HFFc6 (cell line): Measurements from ENCODE around the gene APOL2. TPM values are rescaled to one million over a fixed set of nuclear protein-coding genes. Genes with fewer than 3 reads are reported as not detected.
A peak's percentile ranks its signal among the peaks of the same experiment; 100 is the strongest.
"Not testable (repeated sequence)": the region's sequence is repeated elsewhere in the genome, so short reads cannot be mapped to it uniquely, and the experiment has no call there.

Experiments
- DNase-seq: peaks from one replicate; pipeline ENCODE4 v3.0.0-alpha.2; 2018
- H3K27ac Mint-ChIP-seq: 2 replicates; pipeline ENCODE4 v1.8.0; 2020; ENCODE audit warnings: mild to moderate bottlenecking, mixed read lengths
- H3K27me3 Mint-ChIP-seq: 2 replicates; pipeline ENCODE4 v1.8.0; 2021; ENCODE audit warnings: mild to moderate bottlenecking, moderate library complexity, mixed read lengths; ENCODE audit not compliant: insufficient read depth
- H3K36me3 Mint-ChIP-seq: 2 replicates; pipeline ENCODE4 v1.8.0; 2021; ENCODE audit warnings: low read depth, mixed read lengths
- H3K4me1 Mint-ChIP-seq: 2 replicates; pipeline ENCODE4 v1.8.0; 2020; ENCODE audit warnings: low read depth, mixed read lengths
- H3K4me3 Mint-ChIP-seq: 2 replicates; pipeline ENCODE4 v1.8.0; 2020; ENCODE audit warnings: mild to moderate bottlenecking, moderate library complexity, mixed read lengths
- H3K9me3 Mint-ChIP-seq: 2 replicates; pipeline ENCODE4 v1.8.0; 2020; ENCODE audit warnings: mild to moderate bottlenecking, mixed read lengths
- total RNA-seq, 6 experiments: library from RNA; stranded (reverse); fragmentation: NEBNext Ultra II Directional; extraction: Animal tissue kit (Norgen Biotek cat#: 25700); gene quantifications; 2 replicates in 1 of 6; 3 replicates in 5 of 6; pipeline ENCODE4 v1.2.3, GENCODE V29; 2021
- TF ChIP-seq, protein P1 (sequence below): fragments of 200-600 bp; sonication (generic); IDR thresholded peaks from 2 replicates; pipeline ENCODE4 v1.5.0; 2021; ENCODE audit warnings: antibody characterized with exemption, mild to moderate bottlenecking

APOL2 gene
- total RNA-seq, 6 experiments from 2014 or later, result 27.7 to 42.5 (median 38.5) TPM

DNA sequence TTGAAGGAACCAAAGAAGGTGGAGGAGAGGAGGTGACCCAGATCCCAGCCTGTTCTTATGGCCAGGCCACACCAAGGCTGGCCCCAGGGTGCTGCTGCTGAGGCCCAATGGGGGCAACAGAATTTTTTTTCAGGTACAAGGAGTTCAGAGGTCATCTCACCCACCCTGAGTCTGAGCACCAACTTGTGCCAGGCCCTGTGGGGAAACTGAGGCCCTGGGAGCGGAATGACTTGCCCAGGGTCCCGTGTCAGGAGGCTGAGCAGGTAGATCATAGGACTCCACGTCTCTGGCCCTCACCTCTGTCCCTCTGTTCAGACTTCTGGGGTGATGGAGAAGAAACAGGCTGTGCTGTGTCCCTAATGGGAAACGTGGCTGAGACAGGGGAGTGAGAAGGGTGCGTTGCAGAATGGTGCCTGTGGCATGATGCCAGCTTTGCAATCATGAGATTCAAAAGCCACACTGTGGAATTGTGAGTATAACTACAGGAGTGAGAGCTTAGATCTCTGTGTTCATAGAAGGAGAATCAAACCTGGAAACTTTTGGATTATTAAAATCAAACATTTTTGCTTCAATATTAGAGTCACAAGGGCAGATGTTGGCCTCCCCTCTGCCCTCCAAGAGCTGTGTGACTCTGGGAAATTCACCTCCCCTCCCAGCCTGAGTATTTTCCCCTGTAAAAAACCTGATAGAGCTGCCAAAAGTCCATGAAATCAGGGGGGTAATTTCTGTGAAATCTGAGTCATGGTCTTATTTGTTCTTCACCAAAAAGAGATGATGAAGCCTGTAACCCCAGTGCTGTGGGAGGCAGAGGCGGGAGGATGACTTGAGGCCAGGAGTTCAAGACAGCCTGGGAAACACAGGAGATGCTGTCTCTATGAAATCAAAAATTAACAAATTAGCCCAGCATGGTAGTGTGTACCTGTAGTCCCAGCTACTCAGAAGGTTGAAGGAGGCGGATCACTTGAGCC lies 14.5 kb upstream of the APOL2 start:
- H3K4me3 Mint-ChIP-seq, result peak overlapping the region; percentile 83

DNA sequence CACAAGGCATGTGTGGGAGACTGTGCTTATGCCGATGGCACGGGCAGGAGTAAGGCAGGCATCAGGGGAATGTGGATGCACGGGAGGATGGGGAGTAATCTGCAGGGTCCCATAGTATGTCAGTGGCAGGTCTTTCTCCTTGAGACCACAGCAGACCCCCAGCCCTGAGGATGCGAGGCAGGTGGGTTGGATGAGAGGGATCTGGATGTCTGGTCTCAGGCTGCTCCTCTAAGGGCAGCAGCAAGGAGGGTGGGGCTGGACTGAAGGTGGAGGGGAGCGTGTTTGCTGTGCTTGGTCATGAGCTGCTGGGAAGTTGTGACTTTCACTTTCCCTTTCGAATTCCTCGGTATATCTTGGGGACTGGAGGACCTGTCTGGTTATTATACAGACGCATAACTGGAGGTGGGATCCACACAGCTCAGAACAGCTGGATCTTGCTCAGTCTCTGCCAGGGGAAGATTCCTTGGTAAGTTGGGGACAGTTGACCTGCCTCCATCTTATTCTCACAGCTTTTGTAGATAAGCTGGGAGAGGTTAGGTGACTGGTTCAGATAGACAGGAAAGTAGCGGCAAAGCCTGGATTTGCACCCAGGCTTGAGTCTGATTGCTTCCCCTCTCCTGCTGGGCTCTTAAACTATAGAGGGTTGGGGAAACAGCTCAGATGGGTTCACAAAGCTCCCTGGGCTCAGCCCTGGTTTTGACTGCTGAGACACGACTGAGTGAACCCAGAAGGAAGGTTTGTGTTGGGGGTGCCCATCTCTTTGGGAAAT lies 13.6 kb upstream of the APOL2 start, which contains the start of gene APOL1:
APOL1 (plus strand) TSS at position 380 of the 769 bp plus-strand sequence. CDS start 1,823 bp downstream, outside the sequence.
- H3K27ac Mint-ChIP-seq, result peak within 1 kb of the TSS; percentile 74
- peak within 1 kb of the TSS; percentile 83 for H3K4me3 Mint-ChIP-seq
- no peaks in the 10 kb centered on the region; the same call in 1 of the 2 replicates for H3K9me3 Mint-ChIP-seq
- DNase-seq, result no peak
- peaks cover 12% of the 10 kb centered on the region for H3K27me3 Mint-ChIP-seq
- peaks cover 4% of the 10 kb centered on the region; the same call in 1 of the 2 replicates for H3K36me3 Mint-ChIP-seq
- H3K4me1 Mint-ChIP-seq, result peaks cover 34% of the 10 kb centered on the region
- TF ChIP-seq, protein P1, sequence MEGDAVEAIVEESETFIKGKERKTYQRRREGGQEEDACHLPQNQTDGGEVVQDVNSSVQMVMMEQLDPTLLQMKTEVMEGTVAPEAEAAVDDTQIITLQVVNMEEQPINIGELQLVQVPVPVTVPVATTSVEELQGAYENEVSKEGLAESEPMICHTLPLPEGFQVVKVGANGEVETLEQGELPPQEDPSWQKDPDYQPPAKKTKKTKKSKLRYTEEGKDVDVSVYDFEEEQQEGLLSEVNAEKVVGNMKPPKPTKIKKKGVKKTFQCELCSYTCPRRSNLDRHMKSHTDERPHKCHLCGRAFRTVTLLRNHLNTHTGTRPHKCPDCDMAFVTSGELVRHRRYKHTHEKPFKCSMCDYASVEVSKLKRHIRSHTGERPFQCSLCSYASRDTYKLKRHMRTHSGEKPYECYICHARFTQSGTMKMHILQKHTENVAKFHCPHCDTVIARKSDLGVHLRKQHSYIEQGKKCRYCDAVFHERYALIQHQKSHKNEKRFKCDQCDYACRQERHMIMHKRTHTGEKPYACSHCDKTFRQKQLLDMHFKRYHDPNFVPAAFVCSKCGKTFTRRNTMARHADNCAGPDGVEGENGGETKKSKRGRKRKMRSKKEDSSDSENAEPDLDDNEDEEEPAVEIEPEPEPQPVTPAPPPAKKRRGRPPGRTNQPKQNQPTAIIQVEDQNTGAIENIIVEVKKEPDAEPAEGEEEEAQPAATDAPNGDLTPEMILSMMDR, result no peak

More for the DNA sequence above, 14.5 kb upstream of the APOL2 start:
- DNase-seq, result no peak
- Mint-ChIP-seq H3K27me3 (peaks cover 20% of the 10 kb centered on the region), H3K9me3 (no peaks in the 10 kb centered on the region; the same call in 1 of the 2 replicates), H3K36me3 (peaks cover 4% of the 10 kb centered on the region; the same call in 1 of the 2 replicates), H3K4me1 (peaks cover 34% of the 10 kb centered on the region), H3K27ac (peak overlapping the region; percentile 74; the same call in 1 of the 2 replicates)
- TF ChIP-seq, protein P1, result no peak

DNA sequence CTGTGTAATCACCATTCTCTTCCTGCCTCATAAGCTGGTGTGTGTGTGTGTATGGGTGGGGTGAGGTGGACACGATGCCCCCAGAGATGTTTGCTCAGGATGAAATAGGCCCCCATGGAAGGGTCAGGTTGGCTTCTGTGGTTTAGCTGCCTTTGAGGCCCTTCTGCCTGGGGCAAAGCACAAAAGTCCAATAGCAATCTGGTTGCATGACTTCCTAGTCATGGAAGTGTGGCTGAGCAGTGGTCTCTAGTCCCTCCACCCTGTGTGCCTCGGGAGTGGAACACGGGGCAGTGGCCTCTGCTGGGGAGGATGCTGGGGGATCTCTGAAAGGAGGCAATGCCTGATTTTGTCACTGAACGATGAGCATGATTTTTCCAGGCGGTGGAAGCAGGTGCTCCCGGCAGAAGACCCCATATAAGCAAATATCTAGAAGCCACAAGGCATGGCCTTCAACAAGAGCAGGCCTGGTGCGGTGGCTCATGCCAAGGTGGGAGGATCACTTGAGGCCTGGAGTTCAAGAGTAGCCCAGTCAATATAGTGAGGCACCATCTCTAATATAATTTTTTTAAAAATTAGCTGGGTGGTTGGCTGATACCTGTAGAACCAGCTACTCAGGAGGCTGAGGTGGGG lies 12.8 kb upstream of the APOL2 start:
- Mint-ChIP-seq H3K4me3 (peak overlapping the region; percentile 83; the same call in 1 of the 2 replicates), H3K4me1 (peaks cover 34% of the 10 kb centered on the region)
- not testable (repeated sequence) for H3K36me3 Mint-ChIP-seq, H3K27me3 Mint-ChIP-seq, DNase-seq, H3K27ac Mint-ChIP-seq, H3K9me3 Mint-ChIP-seq

DNA sequence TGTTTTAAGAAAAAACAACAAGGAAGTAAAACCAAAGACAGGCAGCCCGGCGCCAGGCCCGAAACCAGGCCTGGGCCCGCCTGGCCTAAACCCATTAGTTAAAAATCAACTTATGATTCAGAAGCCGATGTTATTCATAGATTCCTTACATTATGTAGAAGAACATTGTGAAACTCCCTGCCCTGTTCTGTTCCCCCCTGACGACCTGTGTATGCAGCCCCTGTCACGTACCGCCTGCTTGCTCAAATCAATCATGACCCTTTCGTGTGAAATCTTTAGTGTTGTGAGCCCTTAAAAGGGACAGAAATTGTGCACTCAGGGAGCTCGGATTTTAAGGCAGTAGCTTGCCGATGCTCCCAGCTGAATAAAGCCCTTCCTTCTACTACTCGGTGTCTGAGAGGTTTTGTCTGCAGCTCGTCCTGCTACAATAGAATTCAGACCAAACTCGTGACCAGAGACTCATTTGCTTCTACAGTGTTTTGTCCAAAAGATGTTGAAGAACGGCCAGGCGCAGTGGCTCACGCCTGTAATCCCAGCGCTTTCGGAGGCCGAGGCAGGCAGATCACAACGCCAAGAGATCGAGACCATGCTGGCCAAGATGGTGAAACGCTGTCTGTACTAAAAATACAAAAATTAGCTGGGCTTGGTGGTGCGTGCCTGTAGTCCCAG lies 11.1 kb upstream of the APOL2 start:
- not testable (repeated sequence) for H3K9me3 Mint-ChIP-seq, H3K36me3 Mint-ChIP-seq, H3K4me3 Mint-ChIP-seq, DNase-seq, H3K27me3 Mint-ChIP-seq, H3K27ac Mint-ChIP-seq
- peaks cover 24% of the 10 kb centered on the region for H3K4me1 Mint-ChIP-seq

DNA sequence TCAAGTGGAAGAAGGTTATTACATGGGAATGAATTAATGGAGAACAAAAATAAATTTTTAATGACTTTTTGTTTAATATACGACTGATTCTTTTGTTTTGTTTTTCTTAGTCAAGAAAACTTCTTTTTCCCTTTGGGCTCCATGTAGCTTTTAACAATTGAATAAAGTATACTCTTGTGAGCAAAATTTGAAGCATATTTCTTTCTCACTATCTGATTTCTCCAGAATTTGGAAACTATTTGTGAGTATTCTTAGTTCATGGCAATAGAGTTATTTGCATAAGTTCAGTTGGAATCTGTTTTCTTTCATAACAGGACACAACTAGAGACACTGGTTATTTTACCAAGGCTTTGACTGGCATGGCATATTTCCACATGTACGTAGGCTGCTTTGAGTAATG lies 9.8 kb upstream of the APOL2 start:
- DNase-seq, result no peak
- no peak overlapping the region for H3K27ac Mint-ChIP-seq
- TF ChIP-seq, protein P1, result no peak
- H3K4me1 Mint-ChIP-seq, result peaks cover 33% of the 10 kb centered on the region
- H3K36me3 Mint-ChIP-seq, result peaks cover 4% of the 10 kb centered on the region
- H3K4me3 Mint-ChIP-seq, result no peak overlapping the region
- H3K9me3 Mint-ChIP-seq, result no peaks in the 10 kb centered on the region
- peaks cover 7% of the 10 kb centered on the region for H3K27me3 Mint-ChIP-seq

DNA sequence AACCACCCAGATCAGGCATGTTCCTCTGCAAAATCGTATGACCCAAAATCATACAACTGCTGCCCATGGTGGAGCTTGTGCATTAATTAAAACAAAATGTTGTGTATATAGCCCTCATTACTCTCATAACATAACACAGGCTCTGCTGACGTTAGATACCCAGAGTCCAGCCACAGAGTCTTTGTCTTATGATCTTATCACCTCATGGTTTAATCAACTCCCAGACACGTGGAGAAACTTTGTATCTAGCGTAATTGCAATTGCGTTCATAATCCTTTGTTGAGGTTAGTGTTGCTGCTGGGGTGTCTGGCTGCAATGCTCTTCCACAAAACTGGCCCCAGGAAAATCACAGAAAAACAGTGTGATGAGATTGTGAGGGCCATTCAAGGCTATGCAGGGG lies 8.6 kb upstream of the APOL2 start:
- peaks cover 4% of the 10 kb centered on the region for H3K36me3 Mint-ChIP-seq
- H3K27me3 Mint-ChIP-seq, result peaks cover 7% of the 10 kb centered on the region
- H3K4me1 Mint-ChIP-seq, result peaks cover 21% of the 10 kb centered on the region
- no peak for DNase-seq
- TF ChIP-seq, protein P1, result no peak
- H3K27ac Mint-ChIP-seq, result no peak overlapping the region
- H3K4me3 Mint-ChIP-seq, result no peak overlapping the region
- no peaks in the 10 kb centered on the region for H3K9me3 Mint-ChIP-seq
